LNCaP clone FGC (cell line): ENCODE results near the gene TMEM272.

Source experiments
- DNase-seq: peaks from one replicate; pipeline ENCODE4 v3.0.0-alpha.2; 2011; ENCODE audit warnings: low read depth
- H3K4me3 ChIP-seq: 2 replicates; pipeline ENCODE4 v1.5.1; 2011; ENCODE audit warnings: mild to moderate bottlenecking, low read depth, low read length, control low read depth
- CTCF ChIP-seq: IDR thresholded peaks from 2 replicates; pipeline ENCODE4 v1.5.1; 2012; ENCODE audit warnings: mild to moderate bottlenecking; ENCODE audit not compliant: control insufficient read depth, insufficient read depth; ENCODE audit errors: extremely low read depth

Gene TMEM272

GRCh38 chr13:51807041-51807440 is 37.9 kb downstream of the TMEM272 start:
- no peak for DNase-seq
- H3K4me3 ChIP-seq = no peak overlapping the region
- no peak for TF ChIP-seq CTCF

GRCh38 chr13:51806566-51806965 is 38.4 kb downstream of the TMEM272 start:
- DNase-seq = no peak
- no peak overlapping the region for H3K4me3 ChIP-seq
- TF ChIP-seq CTCF = no peak

- no peak for DNase-seq
- no peak for TF ChIP-seq CTCF
- H3K4me3 ChIP-seq = no peak overlapping the region
These were observed 39.1 kb downstream of the TMEM272 start for GRCh38 chr13:51805925-51806324.

GRCh38 chr13:51805313-51805712 is 39.7 kb downstream of the TMEM272 start:
- TF ChIP-seq CTCF = no peak
- no peak for DNase-seq
- no peak overlapping the region for H3K4me3 ChIP-seq

- TF ChIP-seq CTCF = no peak
- no peak for DNase-seq
- H3K4me3 ChIP-seq = peak overlapping the region; percentile 64
These were observed 40.4 kb downstream of the TMEM272 start for GRCh38 chr13:51804295-51805172.

GRCh38 chr13:51803422-51804294 is 41.3 kb downstream of the TMEM272 start, which contains the start of gene DHRS12:
Gene DHRS12 (minus strand): TSS chr13:51804163. CDS start chr13:51799659, 4,504 bp downstream.
- TF ChIP-seq CTCF = peak; percentile 15; the same call in 1 of the 2 replicates
- H3K4me3 ChIP-seq = peak within 1 kb of the TSS; percentile 64
- peak; percentile 54 for DNase-seq
